Activated naive CD8-positive, alpha-beta T cell treated with anti-CD3 and anti-CD28 coated beads, Interleukin-2, amount 50 U/mL, for 16 hours (primary cell): ENCODE results near the gene GLP2R.
"Not testable (repeated sequence)": the region's sequence is repeated elsewhere in the genome, so short reads cannot be mapped to it uniquely, and the experiment has no call there.

ENCODE experiments used
- DNase-seq: peaks from one replicate; pipeline ENCODE4 v3.0.0-alpha.2; 2020; ENCODE audit warnings: low read depth, low spot score

GLP2R gene, protein sequence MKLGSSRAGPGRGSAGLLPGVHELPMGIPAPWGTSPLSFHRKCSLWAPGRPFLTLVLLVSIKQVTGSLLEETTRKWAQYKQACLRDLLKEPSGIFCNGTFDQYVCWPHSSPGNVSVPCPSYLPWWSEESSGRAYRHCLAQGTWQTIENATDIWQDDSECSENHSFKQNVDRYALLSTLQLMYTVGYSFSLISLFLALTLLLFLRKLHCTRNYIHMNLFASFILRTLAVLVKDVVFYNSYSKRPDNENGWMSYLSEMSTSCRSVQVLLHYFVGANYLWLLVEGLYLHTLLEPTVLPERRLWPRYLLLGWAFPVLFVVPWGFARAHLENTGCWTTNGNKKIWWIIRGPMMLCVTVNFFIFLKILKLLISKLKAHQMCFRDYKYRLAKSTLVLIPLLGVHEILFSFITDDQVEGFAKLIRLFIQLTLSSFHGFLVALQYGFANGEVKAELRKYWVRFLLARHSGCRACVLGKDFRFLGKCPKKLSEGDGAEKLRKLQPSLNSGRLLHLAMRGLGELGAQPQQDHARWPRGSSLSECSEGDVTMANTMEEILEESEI

DNA sequence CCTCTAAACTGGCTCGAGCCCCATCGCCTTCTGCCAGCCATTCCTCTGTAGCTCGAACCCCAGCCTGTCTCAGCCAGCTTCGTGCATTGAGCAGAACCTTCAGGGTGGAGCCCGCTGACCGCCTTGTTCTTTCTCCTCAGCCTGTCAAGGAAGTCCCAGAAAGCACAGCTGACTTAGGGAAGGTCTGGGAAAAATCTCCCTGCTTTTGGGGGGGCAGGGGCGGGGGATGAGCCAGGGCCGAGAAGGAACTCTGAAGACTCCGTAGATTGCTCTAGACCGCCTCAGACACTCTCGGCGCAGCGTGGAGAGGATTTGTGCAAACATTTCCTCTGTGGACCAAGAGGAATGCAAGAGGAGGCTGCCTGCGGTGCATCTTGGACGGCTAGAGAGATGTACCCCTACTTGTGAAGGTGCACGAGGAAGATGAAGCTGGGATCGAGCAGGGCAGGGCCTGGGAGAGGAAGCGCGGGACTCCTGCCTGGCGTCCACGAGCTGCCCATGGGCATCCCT lies at the start of gene GLP2R:
TSS of gene GLP2R (plus strand) at position 284 of the 510 bp plus-strand sequence. CDS start at position 424, 140 bp downstream.
- no peak for DNase-seq

DNA sequence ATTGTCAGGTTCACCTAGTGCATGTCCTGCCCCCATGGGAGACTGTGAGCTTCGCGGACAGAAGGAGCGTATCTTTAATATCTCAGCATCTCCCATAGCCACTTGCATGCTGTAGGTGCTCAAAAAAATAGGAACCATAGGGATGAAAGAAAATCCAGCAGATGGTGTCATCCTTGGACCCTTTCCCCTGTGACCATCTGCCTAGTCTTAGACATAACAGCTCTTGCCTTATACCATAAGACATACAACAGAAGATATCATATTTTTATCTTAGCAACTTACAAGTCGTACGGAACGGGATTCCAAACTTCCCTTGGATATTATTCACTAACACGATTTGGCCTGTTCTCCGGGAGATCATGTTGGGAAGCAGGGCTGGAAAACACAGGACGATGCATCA lies 48.8 kb upstream of the GLP2R start:
- no peak for DNase-seq

DNA sequence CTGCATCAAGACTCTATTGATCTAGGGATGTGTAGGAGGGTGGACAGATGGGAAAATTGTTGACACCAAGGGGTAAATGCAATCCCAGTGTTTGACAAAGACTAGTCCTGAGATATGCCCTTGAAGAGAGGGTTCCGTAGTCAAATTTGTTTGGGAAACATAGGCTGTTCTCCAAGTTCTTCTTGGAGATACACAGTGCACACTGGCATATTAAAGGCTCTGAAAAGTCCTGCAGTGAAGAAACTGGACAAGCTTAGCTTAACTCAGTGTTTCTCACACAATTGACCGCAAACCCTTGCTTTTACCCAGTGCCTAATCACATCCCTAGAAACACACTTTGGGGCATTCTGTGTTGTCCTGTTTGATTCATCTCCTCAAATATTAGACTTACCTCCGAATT lies 45.2 kb upstream of the GLP2R start:
- DNase-seq: no peak

DNA sequence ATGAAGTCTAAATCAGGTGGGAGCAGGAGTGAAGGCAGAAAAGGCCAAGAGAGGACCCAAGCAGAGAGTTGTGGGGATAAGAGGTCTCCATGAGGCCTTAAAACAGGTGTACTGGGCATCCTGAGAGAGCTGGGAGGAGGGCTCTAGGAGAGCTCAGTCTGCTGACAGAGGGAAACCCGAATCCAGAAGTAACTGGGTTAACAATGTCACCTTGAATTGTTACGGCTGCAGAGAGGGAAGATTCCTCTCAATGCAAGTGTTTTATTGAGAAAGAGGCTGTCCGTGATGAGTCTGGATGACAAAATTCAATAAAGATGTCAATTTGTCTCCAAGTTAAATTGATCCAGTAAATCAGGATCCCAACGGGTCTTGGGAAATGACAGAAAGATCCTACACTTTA lies 42.7 kb upstream of the GLP2R start:
- no peak for DNase-seq

DNA sequence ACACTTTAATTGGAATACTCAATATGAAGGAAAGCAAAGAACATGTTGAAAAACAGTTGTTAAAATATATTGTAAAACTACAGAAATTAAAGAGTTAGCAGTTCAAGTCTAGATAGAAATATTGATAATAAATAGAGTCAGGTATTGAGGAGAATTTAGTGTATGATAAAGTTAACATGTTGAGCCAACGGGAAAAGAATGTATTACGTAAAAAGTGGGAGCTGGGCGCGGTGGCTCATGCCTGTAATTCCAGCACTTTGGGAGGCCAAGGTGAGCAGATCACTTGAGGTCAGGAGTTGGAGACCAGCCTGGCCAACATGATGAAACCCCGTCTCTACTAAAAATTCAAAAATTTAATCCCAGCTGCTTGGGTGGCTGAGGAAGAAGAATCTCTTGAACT lies 42.3 kb upstream of the GLP2R start:
- not testable (repeated sequence) for DNase-seq

DNA sequence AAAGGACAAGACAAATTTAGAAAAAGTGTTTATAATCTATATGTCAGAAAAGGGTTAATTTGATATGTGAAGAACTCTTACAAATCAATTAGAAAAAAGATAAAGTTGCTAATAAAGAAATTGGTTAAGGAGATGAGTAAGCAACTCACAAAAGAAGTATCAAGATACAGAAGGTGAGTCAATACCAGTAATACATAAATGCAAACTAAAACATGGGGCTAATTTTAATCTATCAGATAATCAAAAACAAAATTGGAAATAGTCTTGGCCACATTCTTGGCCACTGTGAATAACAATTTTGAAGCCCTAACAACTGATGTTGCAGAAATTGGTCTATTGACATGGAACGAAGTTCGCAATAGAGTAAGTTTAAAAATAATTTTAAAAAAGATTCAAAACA lies 41.2 kb upstream of the GLP2R start:
- DNase-seq: no peak

DNA sequence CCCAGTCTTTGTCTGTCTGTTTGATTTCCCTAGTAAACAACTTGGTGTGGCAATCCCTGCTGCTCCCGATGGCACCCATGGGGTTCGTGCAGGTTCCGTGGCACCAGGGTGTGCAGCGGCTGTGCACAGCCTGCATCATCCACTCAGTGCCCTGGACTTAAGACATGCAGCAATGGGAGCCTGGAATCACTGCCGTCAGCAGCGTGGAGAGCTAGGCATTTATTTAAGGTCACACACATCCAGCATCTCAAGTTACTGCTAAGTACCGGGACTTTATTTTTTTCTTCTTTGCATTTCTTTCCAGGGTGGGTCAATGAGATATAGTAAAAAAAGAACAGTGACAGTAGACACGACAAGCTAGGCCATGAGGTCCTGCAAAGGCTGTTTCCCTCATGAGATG lies 37.1 kb upstream of the GLP2R start:
- DNase-seq: no peak

DNA sequence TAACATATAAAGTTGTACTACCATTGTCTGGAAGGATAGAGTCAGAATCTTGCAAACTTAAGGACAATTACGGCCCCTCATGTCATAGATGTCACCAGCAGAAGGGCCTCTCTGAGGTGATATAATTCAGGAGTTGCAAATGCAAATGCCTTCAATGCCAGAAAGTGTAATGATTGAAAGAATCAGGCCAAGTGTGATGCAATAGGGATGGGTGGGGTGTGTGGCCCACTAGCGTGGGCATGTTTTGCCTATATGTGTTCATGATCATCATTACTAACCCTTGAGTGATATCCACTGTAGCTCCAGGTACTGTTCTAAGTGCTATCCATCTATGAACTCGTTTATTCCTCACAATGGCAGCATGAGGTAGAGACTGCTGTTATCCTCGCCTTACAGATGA lies 35.4 kb upstream of the GLP2R start:
- DNase-seq: no peak

DNA sequence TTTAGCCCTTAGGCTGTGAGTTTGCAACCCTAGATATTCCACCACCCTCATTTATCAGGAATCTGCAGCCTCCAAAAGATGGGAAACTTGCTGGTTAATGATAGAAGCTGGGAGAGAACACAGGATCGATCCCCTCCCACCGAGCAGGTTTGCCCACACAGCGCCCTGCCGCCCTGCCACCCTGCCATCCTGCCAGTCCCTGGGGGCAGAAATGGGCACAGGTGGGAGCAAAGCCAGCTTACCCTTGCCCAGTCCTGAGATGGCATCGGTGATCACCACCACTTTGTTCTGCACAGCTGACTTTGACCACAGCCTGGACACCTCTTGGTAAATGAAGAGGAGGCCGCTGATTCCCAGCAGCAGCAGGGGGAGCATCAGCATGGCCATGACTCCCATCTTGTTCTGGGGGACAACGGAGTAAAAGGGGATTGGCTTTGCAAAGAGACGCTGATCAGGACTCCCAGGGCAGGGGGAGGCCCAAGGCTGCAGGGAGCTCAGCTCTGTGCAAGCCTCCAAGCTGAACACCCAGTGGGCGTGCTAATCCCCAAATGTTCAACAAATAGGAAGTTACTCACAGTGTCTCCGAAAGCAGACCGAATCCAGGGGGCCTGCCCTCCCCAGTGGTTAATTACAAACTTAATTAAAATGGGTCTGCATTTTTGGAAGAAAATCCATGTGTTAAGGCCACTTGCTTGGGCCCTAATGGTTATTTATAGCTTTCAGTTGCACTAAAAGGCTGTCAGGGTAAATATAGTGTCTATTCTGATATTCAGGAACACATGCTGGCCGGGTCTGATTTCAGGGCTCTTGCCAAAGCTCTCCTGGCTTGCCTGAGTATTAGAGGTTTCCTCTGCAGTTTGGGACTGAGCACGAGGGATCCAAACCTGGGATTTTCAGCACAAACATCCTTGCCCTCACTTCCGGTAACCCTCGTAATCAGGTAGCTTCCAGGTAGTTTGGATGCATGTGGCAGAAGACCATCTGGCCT lies 34.5 kb upstream of the GLP2R start, which contains the start of gene DHRS7C:
TSS of gene DHRS7C (minus strand) at position 704 of the 988 bp plus-strand sequence. CDS start at position 396, 308 bp downstream.
- DNase-seq: no peak

DNA sequence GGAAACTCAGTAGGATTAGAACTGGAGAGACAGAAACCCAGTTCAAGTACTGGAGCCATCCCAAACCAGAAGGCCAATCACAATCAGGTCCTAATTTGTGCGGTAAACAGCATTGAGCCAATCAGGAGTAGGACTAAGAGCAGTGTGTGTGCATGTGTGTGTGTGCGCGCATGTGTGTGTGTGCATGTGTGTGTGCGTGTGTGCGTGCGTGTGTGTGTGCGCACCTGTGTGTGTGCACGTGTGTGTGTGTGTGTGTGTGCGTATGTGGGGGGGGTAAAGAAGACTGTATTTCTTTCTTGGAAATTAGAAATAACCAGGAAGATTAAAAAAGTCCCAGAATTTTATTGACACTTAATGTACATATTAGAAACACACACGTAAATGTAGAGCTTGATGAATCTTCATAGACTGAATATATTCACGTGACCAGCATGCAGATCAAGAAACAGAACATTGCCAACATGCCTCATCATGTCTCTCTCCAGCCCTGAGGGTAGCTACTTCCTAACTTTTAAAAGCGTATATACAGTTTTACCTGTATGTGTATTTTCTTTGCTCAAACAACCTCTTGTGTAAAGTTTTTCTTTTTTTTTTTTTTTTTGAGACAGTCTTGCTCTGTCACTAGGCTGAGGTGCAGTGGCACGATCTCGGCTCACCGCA lies 33.4 kb upstream of the GLP2R start:
- no peak for DNase-seq

DNA sequence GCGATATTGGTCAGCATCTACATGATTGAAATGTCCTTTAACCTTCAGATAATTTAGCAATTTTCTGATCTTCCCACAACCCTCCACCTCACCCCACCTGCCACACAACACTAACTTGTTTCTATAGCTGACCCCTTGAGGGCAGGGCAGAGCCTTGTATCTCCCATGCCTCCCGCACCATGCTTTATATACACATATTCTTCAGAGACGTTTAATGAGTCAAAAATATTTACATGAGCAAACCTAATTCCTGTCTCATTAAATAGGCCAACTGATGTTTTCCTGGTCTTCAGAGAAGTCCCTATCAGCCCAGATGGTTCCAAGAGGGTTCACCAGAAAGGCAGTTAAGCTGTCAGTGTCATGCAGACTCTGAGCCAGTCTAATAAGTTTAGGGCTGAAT lies 27.7 kb upstream of the GLP2R start:
- no peak for DNase-seq

DNA sequence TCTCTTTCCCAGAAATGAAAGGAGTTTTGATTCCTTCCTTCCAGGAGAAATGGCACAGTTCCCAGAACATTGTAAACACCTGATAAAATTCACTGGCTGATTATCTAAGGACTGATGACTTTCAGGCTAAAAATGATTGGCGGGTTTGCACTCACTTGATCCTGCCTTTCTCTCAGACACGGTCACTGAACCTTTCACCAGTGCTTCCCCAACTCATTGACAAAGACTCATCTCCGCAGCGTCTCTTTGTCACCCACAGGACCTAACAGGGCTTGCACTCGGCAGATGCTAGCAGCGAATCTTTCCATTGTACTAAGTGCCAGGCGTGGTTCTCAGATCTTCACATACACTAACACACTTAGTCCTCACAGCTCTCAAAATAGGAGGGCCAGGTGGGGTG lies 27.0 kb upstream of the GLP2R start:
- no peak for DNase-seq

DNA sequence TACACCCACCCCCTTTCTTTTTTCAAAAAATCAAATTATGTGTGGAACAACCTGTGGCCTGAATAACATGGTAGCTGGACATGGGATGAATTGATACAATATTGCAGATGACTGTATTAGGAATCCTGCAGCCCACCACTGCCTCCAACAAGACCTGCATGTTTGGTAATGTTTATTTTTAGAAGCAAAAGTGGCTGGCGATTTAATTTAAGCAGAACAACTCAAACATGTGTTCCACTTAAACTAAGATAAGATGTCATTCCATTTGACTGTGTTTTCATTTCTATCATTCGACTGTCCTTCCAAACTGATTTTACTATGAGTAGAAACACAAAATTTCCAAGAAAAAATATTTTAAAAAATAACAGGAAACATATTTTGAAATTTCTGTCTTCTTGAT lies 24.2 kb upstream of the GLP2R start:
- no peak for DNase-seq

DNA sequence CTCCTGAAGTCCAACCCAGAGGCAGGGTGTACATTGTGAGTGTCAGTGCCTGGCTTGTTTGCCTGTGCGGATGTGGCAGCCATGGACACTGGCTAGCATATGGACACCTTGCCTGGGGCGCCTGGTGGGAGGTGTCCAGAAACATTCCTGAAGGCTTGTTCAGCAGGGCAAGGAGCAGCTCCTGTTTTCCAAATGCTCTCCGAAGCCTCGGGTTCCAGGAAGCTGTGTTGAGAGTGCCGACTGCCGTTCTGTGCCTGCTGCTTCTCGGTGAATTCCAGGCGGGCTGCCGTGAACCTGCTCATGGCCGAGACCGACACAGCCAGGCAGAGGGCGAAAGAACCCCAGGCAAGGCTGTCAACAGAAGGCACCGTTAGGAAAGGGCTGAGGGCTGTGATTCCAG lies 23.4 kb upstream of the GLP2R start:
- DNase-seq: no peak

DNA sequence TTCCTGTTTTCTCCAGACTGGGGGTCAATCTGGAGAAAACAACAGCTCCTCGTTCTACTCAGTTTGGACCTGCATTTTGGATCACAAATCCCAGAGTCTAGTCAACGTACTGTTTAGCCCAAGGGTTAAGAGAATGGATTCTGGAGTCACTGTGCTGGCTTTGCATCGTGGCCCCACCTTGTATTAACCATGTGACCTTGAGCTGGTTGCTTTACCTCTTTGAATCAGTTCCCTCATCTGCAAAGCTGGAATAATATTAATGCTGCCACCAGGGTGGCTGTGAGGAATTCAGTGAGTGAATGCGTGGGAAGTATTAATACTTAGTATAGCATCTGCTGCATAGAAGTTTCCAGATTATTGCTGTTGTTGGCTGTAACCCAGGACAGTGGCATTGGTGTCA lies 23.0 kb upstream of the GLP2R start:
- DNase-seq: no peak

DNA sequence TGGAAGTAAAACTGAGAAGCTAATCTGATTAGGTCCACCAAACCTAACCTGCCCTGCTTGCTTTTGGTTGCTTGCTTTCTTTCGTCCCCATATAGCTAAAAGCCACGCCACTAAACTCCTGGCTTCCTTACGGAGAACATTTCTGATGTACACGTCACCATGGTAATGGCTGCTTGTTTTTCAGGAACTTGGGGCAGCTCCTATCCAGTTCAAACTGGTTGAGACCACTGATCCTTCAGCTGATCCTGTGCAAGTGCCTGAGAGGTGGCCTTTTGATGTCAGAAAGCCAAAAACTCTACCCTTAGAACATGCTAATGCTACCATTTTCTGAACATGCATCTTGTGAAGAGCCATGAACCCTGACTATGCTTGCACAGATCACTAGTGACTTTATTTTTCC lies 20.0 kb upstream of the GLP2R start:
- no peak for DNase-seq

DNA sequence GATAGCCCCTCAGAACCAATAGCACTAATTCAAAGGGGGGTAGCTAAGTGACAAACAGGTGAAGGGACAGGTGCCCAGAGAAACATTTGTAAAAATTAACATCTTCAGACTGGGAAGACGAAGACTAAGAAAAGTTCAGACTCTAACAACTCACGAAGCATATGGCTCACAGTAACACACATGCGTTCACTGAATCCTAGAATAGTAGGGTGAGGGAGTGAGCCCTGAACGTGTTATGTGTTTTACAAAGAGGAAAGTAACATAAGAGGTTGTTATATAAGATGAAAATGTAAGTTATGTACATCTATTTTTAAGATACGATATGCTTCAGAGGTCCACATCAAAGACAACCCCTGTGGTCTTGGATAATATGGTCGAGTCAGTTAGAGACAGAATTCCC lies 19.0 kb upstream of the GLP2R start:
- no peak for DNase-seq

DNA sequence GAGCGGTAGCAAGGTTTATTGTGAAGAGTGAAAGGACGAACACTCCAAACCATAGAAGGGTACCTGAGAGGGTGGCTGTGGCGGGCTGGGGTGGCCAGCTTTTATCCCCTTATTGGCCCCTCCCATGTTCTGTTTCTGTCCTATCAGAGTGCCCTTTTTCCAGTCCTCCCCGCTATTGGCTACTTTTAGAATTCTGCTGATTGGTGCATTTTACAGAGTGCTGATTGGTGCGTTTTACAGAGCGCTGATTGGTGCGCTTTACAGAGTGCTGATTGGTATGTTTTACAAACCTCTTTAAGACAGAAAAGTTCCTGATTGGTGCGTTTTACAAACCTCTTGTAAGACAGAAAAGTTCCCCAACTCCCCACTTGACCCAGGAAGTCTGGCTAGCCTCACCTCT lies 16.3 kb upstream of the GLP2R start:
- no peak for DNase-seq

DNA sequence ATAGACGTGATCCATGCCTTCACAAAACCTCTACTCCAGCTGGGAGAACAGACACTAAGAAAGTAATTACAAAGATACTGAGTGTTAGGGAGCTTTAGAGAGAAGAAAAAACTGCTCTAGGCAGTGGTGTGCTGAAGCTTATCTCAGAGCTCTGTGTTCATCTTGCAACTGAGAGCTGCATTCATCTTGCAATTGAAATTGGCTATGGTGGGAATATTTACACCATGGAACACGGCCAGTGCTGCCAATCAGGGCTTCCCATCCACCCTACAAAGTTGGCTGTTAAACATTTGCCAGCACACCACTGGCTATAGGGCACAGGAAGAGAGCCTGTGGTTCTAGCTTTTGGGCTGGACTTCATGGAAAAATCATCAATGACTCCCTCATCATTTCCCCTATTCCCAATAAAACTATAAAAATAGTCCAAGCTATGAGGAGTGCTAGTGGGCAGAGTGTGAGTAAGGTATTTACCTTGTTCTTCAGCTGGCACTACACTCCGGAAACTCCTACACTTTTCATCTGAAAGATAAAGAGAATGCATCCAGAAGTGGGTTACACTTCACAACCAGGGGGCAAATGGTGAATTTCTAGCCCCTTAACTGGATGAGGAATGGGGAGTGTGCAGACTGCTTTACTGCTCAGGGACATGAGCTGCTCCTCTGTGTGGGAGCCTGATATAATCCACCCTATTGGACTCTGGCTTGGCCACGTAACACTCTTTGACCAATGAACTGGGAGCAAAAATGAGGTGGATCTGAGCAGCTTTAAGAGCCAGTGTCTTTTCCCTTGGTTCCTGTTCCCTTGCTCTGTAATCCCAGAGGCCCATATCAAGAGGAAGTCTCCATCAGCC lies 15.4 kb upstream of the GLP2R start:
- no peak for DNase-seq

DNA sequence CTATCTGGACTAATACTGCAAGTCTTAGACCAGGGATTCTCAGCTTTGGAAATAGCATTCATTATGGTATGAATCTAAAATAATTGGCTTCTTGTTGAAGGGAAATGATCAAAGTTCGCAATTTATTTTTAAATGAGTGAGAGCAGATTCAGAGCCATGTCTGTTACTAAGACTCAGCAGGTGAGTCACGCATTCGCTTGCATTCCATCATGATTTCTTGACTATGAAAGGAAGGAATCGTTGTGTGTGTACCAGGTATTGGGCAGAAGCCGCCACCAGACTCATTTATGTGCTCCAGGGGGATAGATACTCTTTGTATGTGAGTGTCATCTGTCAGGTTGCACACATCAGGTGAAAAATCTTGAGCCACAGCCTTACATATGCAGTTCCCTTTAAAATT lies 14.6 kb upstream of the GLP2R start:
- DNase-seq: no peak

DNA sequence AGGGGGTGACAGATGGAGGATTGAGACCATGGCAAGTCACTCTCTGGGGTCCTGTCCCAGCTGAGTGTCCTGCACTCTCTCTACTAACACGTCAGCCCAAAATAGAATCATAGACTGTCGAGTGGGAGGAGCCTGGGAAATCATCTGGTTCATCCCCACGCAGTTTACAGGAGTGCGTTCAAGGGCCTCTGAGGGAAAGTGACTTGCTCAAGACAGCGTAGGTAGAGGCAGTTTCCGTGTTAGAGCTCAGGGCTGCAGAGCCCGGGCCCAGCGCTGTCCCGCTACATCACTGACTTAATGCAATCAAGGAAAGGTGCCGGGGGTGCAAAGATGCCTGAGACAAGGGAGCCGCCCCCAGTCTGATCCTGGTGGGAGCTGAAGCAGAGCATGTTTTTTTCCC lies 14.2 kb upstream of the GLP2R start:
- DNase-seq: no peak
